ENCODE results near the gene SMIM33. TPM values are rescaled to one million over a fixed set of nuclear protein-coding genes. Genes with fewer than 3 reads are reported as not detected.

Gene SMIM33
- total RNA-seq, 2 donors from 2014 or later, result 3.4 to 5.9 TPM

GRCh38 chr5:139458580-139459407, 12.0 kb upstream of the SMIM33 start:
- no peaks in the 10 kb centered on the region for H3K9me3 ChIP-seq
- no peak overlapping the region for H3K9ac ChIP-seq (ENCODE audit: low read depth in 2 of 2, low read length in 2 of 2)
- no peak for DNase-seq
- H3K27ac ChIP-seq, result peak overlapping the region; percentile 35
- peaks cover 11% of the 10 kb centered on the region for H3K4me1 ChIP-seq
- no peaks in the 10 kb centered on the region for H3K27me3 ChIP-seq
- intact Hi-C loops (cut with DNase I), result no loop called here
- H3K36me3 ChIP-seq, result no peaks in the 10 kb centered on the region
- H3K4me3 ChIP-seq, result no peak overlapping the region
- no peak for TF ChIP-seq CTCF (IDR thresholded peaks at IDR 0.05)

GRCh38 chr5:139459451-139459934, 11.3 kb upstream of the SMIM33 start:
- no peak for DNase-seq
- Histone ChIP-seq H3K27ac (peak overlapping the region; percentile 24), H3K36me3 (no peaks in the 10 kb centered on the region), H3K27me3 (no peaks in the 10 kb centered on the region), H3K9ac (ENCODE audit: low read depth in 2 of 2, low read length in 2 of 2) (peak overlapping the region in 1 of 2 donors; percentile 18), H3K4me3 (no peak overlapping the region), H3K9me3 (no peaks in the 10 kb centered on the region), H3K4me1 (peaks cover 11% of the 10 kb centered on the region)
- intact Hi-C loops (cut with DNase I), result no loop called here
- TF ChIP-seq CTCF (IDR thresholded peaks at IDR 0.05), result no peak

GRCh38 chr5:139460455-139460854, 10.3 kb upstream of the SMIM33 start:
- Histone ChIP-seq H3K27ac (no peak overlapping the region), H3K9me3 (no peaks in the 10 kb centered on the region), H3K36me3 (no peaks in the 10 kb centered on the region), H3K27me3 (no peaks in the 10 kb centered on the region), H3K4me3 (no peak overlapping the region), H3K9ac (ENCODE audit: low read depth in 2 of 2, low read length in 2 of 2) (no peak overlapping the region), H3K4me1 (peaks cover 11% of the 10 kb centered on the region)
- intact Hi-C loops (cut with DNase I), result no loop called here
- no peak for DNase-seq
- TF ChIP-seq CTCF (IDR thresholded peaks at IDR 0.05), result no peak

GRCh38 chr5:139461176-139461575, 9.6 kb upstream of the SMIM33 start:
- no peak for DNase-seq
- Histone ChIP-seq H3K27ac (no peak overlapping the region), H3K27me3 (no peaks in the 10 kb centered on the region), H3K4me1 (peaks cover 11% of the 10 kb centered on the region), H3K4me3 (no peak overlapping the region), H3K9ac (ENCODE audit: low read depth in 2 of 2, low read length in 2 of 2) (peak overlapping the region in 1 of 2 donors; percentile 32), H3K9me3 (no peaks in the 10 kb centered on the region), H3K36me3 (no peaks in the 10 kb centered on the region)
- intact Hi-C loops (cut with DNase I), result no loop called here
- no peak for TF ChIP-seq CTCF (IDR thresholded peaks at IDR 0.05)

- Histone ChIP-seq H3K4me1 (peaks cover 11% of the 10 kb centered on the region), H3K36me3 (no peaks in the 10 kb centered on the region), H3K9me3 (no peaks in the 10 kb centered on the region), H3K4me3 (no peak overlapping the region), H3K27ac (peak overlapping the region; percentile 36), H3K9ac (ENCODE audit: low read depth in 2 of 2, low read length in 2 of 2) (no peak overlapping the region), H3K27me3 (no peaks in the 10 kb centered on the region)
- DNase-seq, result no peak
- no peak for TF ChIP-seq CTCF (IDR thresholded peaks at IDR 0.05)
- intact Hi-C loops (cut with DNase I), result no loop called here
Observed at GRCh38 chr5:139461698-139462097, 9.1 kb upstream of the SMIM33 start.

Measured in colonic mucosa (tissue), 4 donors.